ENCODE data around the gene SEC31A. TPM values are rescaled to one million over a fixed set of nuclear protein-coding genes. Genes with fewer than 3 reads are reported as not detected.

SEC31A gene
- polyA plus RNA-seq, 1 experiment = 451 TPM

- POLR2A ChIA-PET = interaction anchor here (0.5 kb wide), 1 partner anchor 52 kb away, joined by 4 read pairs; no protein-coding TSS in a partner anchor
- CTCF ChIA-PET = no interaction called here
- Histone ChIP-seq H3K4me3 (ENCODE audit: low read depth, low read length) (no peak overlapping the region), H3K27me3 (ENCODE audit: control insufficient read depth, insufficient read depth, low read length) (no peaks in the 10 kb centered on the region), H3K36me3 (ENCODE audit: control insufficient read depth, insufficient read depth, low read length) (no peaks in the 10 kb centered on the region)
- DNase-seq (ENCODE audit: low read depth) = no peak
- no peak for TF ChIP-seq CTCF (IDR thresholded peaks at IDR 0.05; ENCODE audit: insufficient read depth, low read depth, low read length)
These were observed 115.7 kb downstream of the SEC31A start for GRCh38 chr4:82775243-82775642.

GRCh38 chr4:82774711-82775171 lies 116.2 kb downstream of the SEC31A start:
- ChIA-PET CTCF (no interaction called here), POLR2A (interaction anchor here (0.5 kb wide), 1 partner anchor 52 kb away, joined by 4 read pairs; no protein-coding TSS in a partner anchor)
- Histone ChIP-seq H3K4me3 (ENCODE audit: low read depth, low read length) (no peak overlapping the region), H3K36me3 (ENCODE audit: control insufficient read depth, insufficient read depth, low read length) (no peaks in the 10 kb centered on the region), H3K27me3 (ENCODE audit: control insufficient read depth, insufficient read depth, low read length) (no peaks in the 10 kb centered on the region)
- DNase-seq (ENCODE audit: low read depth) = no peak
- TF ChIP-seq CTCF (IDR thresholded peaks at IDR 0.05; ENCODE audit: insufficient read depth, low read depth, low read length) = no peak

- H3K36me3 ChIP-seq (ENCODE audit: control insufficient read depth, insufficient read depth, low read length) = no peaks in the 10 kb centered on the region
- POLR2A ChIA-PET = no interaction called here
- CTCF ChIA-PET = no interaction called here
- no peak overlapping the region for H3K4me3 ChIP-seq (ENCODE audit: low read depth, low read length)
- no peak for DNase-seq (ENCODE audit: low read depth)
- TF ChIP-seq CTCF (IDR thresholded peaks at IDR 0.05; ENCODE audit: insufficient read depth, low read depth, low read length) = no peak
- H3K27me3 ChIP-seq (ENCODE audit: control insufficient read depth, insufficient read depth, low read length) = no peaks in the 10 kb centered on the region
These were observed 117.9 kb downstream of the SEC31A start for GRCh38 chr4:82773057-82773456.

- CTCF ChIA-PET = interaction anchor here (1.5 kb wide), 1 partner anchor 12 kb away, joined by 3 read pairs; no protein-coding TSS in a partner anchor
These were observed 120.3 kb downstream of the SEC31A start for GRCh38 chr4:82770607-82771006.

More at GRCh38 chr4:82770607-82771006, 120.3 kb downstream of the SEC31A start:
- no peak for DNase-seq (ENCODE audit: low read depth)
- POLR2A ChIA-PET = no interaction called here
- Histone ChIP-seq H3K4me3 (ENCODE audit: low read depth, low read length) (no peak overlapping the region), H3K27me3 (ENCODE audit: control insufficient read depth, insufficient read depth, low read length) (no peaks in the 10 kb centered on the region), H3K36me3 (ENCODE audit: control insufficient read depth, insufficient read depth, low read length) (no peaks in the 10 kb centered on the region)
- TF ChIP-seq CTCF (IDR thresholded peaks at IDR 0.05; ENCODE audit: insufficient read depth, low read depth, low read length) = no peak

Other genes starting within 250 kb of the SEC31A start
- 32.5 and 34.6 TPM in 2 replicates for gene SCD5, start 92.4 kb downstream of the SEC31A start, polyA plus RNA-seq (2011; rRNA removed)
- gene THAP9, start 9.6 kb upstream of the SEC31A start, polyA plus RNA-seq (2011; rRNA removed) = 1.8 and 2.8 TPM in 2 replicates
- 14.7 and 18.8 TPM in 2 replicates for gene LIN54, start 119.7 kb upstream of the SEC31A start, polyA plus RNA-seq (2011; rRNA removed)
- 70.2 and 87.7 TPM in 2 replicates for gene COPS4, start 144.0 kb upstream of the SEC31A start, polyA plus RNA-seq (2011; rRNA removed)
- 13.7 and 20.2 TPM in 2 replicates for gene PLAC8, start 223.6 kb upstream of the SEC31A start, polyA plus RNA-seq (2011; rRNA removed)